CD14-positive monocyte (primary cell): ENCODE results near the gene PSMG4. TPM values are rescaled to one million over a fixed set of nuclear protein-coding genes. Genes with fewer than 3 reads are reported as not detected.

Experiments used
- DNase-seq, 3 donors: peaks; one replicate each; pipeline ENCODE4 v3.0.0-alpha.2; 2011 to 2022
- H2AFZ ChIP-seq: 2 replicates; pipeline ENCODE4 v1.6.0; 2012; ENCODE audit warnings: mild to moderate bottlenecking, low read depth, low read length, inconsistent platforms; ENCODE audit not compliant: insufficient read depth, poor library complexity, severe bottlenecking
- H3K27ac ChIP-seq, 2 donors: 1 replicate in 1 of 2; 2 replicates in 1 of 2; pipeline ENCODE4 v1.5.1; 2012 to 2013; ENCODE audit warnings: low read length in 2 of 2, control low read depth in 1 of 2, inconsistent platforms in 1 of 2, low read depth in 1 of 2, mild to moderate bottlenecking in 1 of 2
- H3K27me3 ChIP-seq, 2 donors: one replicate each; pipeline versions ENCODE4 v1.6.0 to v1.6.1; 2011 to 2013; ENCODE audit warnings: low read length in 2 of 2; ENCODE audit not compliant: control insufficient read depth in 2 of 2, insufficient read depth in 2 of 2
- H3K36me3 ChIP-seq, 2 donors: replicated peaks in 1 of 2; 1 replicate in 1 of 2; 2 replicates in 1 of 2; pipeline versions ENCODE4 v1.5.1 to v1.6.1; 2012 to 2013; ENCODE audit warnings: low read length in 2 of 2, control low read depth in 1 of 2, inconsistent platforms in 1 of 2, mild to moderate bottlenecking in 1 of 2; ENCODE audit not compliant: insufficient read depth in 2 of 2, control insufficient read depth in 1 of 2
- H3K4me1 ChIP-seq, 2 donors: 1 replicate in 1 of 2; 2 replicates in 1 of 2; pipeline versions ENCODE4 v1.5.1 to v1.6.1; 2012 to 2013; ENCODE audit warnings: low read length in 2 of 2, control low read depth in 1 of 2, inconsistent platforms in 1 of 2, mild to moderate bottlenecking in 1 of 2, moderate library complexity in 1 of 2; ENCODE audit not compliant: insufficient read depth in 2 of 2, control insufficient read depth in 1 of 2
- H3K4me2 ChIP-seq: replicated peaks from 2 replicates; pipeline ENCODE3; 2012; ENCODE audit warnings: low read length, moderate library complexity, mild to moderate bottlenecking; ENCODE audit not compliant: poor library complexity, severe bottlenecking; ENCODE audit errors: extremely low read depth
- H3K4me3 ChIP-seq, 3 experiments: fragments of 200-600 bp in 1 of 3; sonication (generic) in 1 of 3; replicated peaks in 1 of 3; 1 replicate in 2 of 3; 2 replicates in 1 of 3; pipeline ENCODE4 v1.5.1; 2011 to 2013; ENCODE audit warnings: low read length in 3 of 3, mild to moderate bottlenecking in 3 of 3, control low read depth in 2 of 3, low read depth in 2 of 3, inconsistent platforms in 1 of 3, moderate library complexity in 1 of 3
- H3K79me2 ChIP-seq: 2 replicates; pipeline ENCODE4 v1.6.0; 2012; ENCODE audit warnings: mild to moderate bottlenecking, control low read depth, inconsistent platforms, low read length, moderate library complexity; ENCODE audit not compliant: insufficient read depth
- H3K9ac ChIP-seq: 2 replicates; pipeline ENCODE4 v1.6.0; 2017; ENCODE audit warnings: low read length, mild to moderate bottlenecking; ENCODE audit not compliant: insufficient read depth, poor library complexity, severe bottlenecking
- H3K9me3 ChIP-seq, 2 donors: replicated peaks in 1 of 2; 1 replicate in 1 of 2; 2 replicates in 1 of 2; pipeline versions ENCODE4 v1.5.1 to v1.6.1; 2012 to 2013; ENCODE audit warnings: low read length in 2 of 2, control low read depth in 1 of 2; ENCODE audit not compliant: control insufficient read depth in 1 of 2, insufficient read depth in 1 of 2
- H4K20me1 ChIP-seq: 2 replicates; pipeline ENCODE4 v1.6.0; 2012; ENCODE audit warnings: mild to moderate bottlenecking, low read length, control low read depth, moderate library complexity; ENCODE audit not compliant: insufficient read depth
- H3K27ac Mint-ChIP-seq, 7 donors: one replicate each; pipeline ENCODE4 v1.8.0; 2020; ENCODE audit warnings: mild to moderate bottlenecking in 7 of 7, mixed read lengths in 7 of 7, moderate library complexity in 6 of 7, inconsistent platforms in 2 of 7
- H3K27me3 Mint-ChIP-seq, 3 donors: one replicate each; pipeline ENCODE4 v1.8.0; 2021 to 2022; ENCODE audit warnings: low read depth in 3 of 3, mild to moderate bottlenecking in 3 of 3, mixed read lengths in 3 of 3, moderate library complexity in 3 of 3, inconsistent platforms in 1 of 3
- H3K36me3 Mint-ChIP-seq, 2 donors: one replicate each; pipeline ENCODE4 v1.8.0; 2020; ENCODE audit warnings: mixed read lengths in 2 of 2, inconsistent platforms in 1 of 2, mild to moderate bottlenecking in 1 of 2
- H3K4me1 Mint-ChIP-seq: one replicate; pipeline ENCODE4 v1.8.0; 2020; ENCODE audit warnings: mild to moderate bottlenecking, mixed read lengths
- H3K4me3 Mint-ChIP-seq, 2 donors: one replicate each; pipeline ENCODE4 v1.8.0; 2020; ENCODE audit warnings: mild to moderate bottlenecking in 2 of 2, mixed read lengths in 2 of 2, moderate library complexity in 1 of 2
- H3K9me3 Mint-ChIP-seq, 7 donors: one replicate each; pipeline ENCODE4 v1.8.0; 2020 to 2022; ENCODE audit warnings: mixed read lengths in 7 of 7, mild to moderate bottlenecking in 6 of 7, moderate library complexity in 6 of 7, inconsistent platforms in 2 of 7
- CTCF ChIP-seq: fragments of 200-600 bp; IDR thresholded peaks from one replicate; pipeline ENCODE4 v1.8.0; 2022; ENCODE audit warnings: antibody characterized with exemption, mild to moderate bottlenecking
- WGBS: methylation state at CpG from one replicate; pipeline ENCODE4 v1.1.5; 2013; ENCODE audit warnings: missing lambda C conversion rate; ENCODE audit not compliant: insufficient coverage; 5-methylcytosine and 5-hydroxymethylcytosine counted together
- intact Hi-C, 2 donors: fragments of 100-400 bp; cut with micrococcal nuclease; formaldehyde crosslinking; loops; one replicate each; pipeline versions ENCODE4 v1.15.0 to v1.15.1; 2023
- polyA plus RNA-seq, 3 donors: library from polyadenylated mRNA; depleted of rRNA in 1 of 3; unstranded in 2 of 3; stranded (reverse) in 1 of 3; fragments of 300-500 nt in 2 of 3; fragments of >200 nt in 1 of 3; fragmentation: Illumina TruSeq in 2 of 3; gene quantifications; 1 replicate in 2 of 3; 2 replicates in 1 of 3; pipeline ENCODE4 v1.2.3, GENCODE V29; 2012 to 2021

The PSMG4 gene
- polyA plus RNA-seq, 3 donors, result 23.6 to 31.1 (median 27.9) TPM

GRCh38 chr6:3283641-3284435 lies 25.1 kb downstream of the PSMG4 start:
- intact Hi-C loops, result no loop called here
- H3K27ac ChIP-seq, result no peak overlapping the region
- no peak overlapping the region for H3K9ac ChIP-seq
- no peaks in the 10 kb centered on the region for H3K9me3 ChIP-seq
- peaks cover 0 to 9% (median 1%) of the 10 kb centered on the region in 3 donors for H3K27me3 Mint-ChIP-seq
- DNase-seq, result no peak
- no peak overlapping the region for H3K27ac Mint-ChIP-seq
- no peaks in the 10 kb centered on the region for H4K20me1 ChIP-seq
- H3K4me1 ChIP-seq, result no peaks in the 10 kb centered on the region
- 95% methylated on average over 23 of the region's 23 CpGs for WGBS
- peaks cover 1% of the 10 kb centered on the region for H3K4me1 Mint-ChIP-seq
- H3K79me2 ChIP-seq, result no peaks in the 10 kb centered on the region
- H3K4me3 Mint-ChIP-seq, result no peak overlapping the region
- no peak overlapping the region for H3K4me2 ChIP-seq
- H2AFZ ChIP-seq, result no peak overlapping the region
- H3K36me3 Mint-ChIP-seq, result no peaks in the 10 kb centered on the region
- H3K27me3 ChIP-seq, result no peaks in the 10 kb centered on the region
- no peaks in the 10 kb centered on the region for H3K36me3 ChIP-seq
- no peak for TF ChIP-seq CTCF
- H3K4me3 ChIP-seq, result no peak overlapping the region
- H3K9me3 Mint-ChIP-seq, result no peaks in the 10 kb centered on the region

- peaks cover 0 to 9% (median 1%) of the 10 kb centered on the region in 3 donors for H3K27me3 Mint-ChIP-seq
- no peaks in the 10 kb centered on the region for H3K9me3 ChIP-seq
- no peak overlapping the region for H3K4me3 ChIP-seq
- no peaks in the 10 kb centered on the region for H3K36me3 Mint-ChIP-seq
- no peak overlapping the region for H3K4me3 Mint-ChIP-seq
- DNase-seq, result no peak
- H2AFZ ChIP-seq, result no peak overlapping the region
- H3K4me2 ChIP-seq, result no peak overlapping the region
- H3K27ac ChIP-seq, result no peak overlapping the region
- no peak overlapping the region for H3K9ac ChIP-seq
- H3K27ac Mint-ChIP-seq, result no peak overlapping the region
- intact Hi-C loops, result no loop called here
- TF ChIP-seq CTCF, result no peak
- H3K4me1 Mint-ChIP-seq, result peaks cover 1% of the 10 kb centered on the region
- H3K79me2 ChIP-seq, result no peaks in the 10 kb centered on the region
- H3K36me3 ChIP-seq, result no peaks in the 10 kb centered on the region
- no peaks in the 10 kb centered on the region for H3K4me1 ChIP-seq
- no peaks in the 10 kb centered on the region for H3K27me3 ChIP-seq
- no peaks in the 10 kb centered on the region for H3K9me3 Mint-ChIP-seq
- no peaks in the 10 kb centered on the region for H4K20me1 ChIP-seq
- 92% methylated on average over 13 of the region's 17 CpGs for WGBS
Measured at GRCh38 chr6:3284436-3284876, 25.7 kb downstream of the PSMG4 start.
